DMS53 (cell line): Measurements from ENCODE around the gene MTG2.

Experiments used
- DNase-seq: peaks from one replicate; lab custom pipeline; 2025; lab: John Stamatoyannopoulos, UW

The MTG2 gene, protein sequence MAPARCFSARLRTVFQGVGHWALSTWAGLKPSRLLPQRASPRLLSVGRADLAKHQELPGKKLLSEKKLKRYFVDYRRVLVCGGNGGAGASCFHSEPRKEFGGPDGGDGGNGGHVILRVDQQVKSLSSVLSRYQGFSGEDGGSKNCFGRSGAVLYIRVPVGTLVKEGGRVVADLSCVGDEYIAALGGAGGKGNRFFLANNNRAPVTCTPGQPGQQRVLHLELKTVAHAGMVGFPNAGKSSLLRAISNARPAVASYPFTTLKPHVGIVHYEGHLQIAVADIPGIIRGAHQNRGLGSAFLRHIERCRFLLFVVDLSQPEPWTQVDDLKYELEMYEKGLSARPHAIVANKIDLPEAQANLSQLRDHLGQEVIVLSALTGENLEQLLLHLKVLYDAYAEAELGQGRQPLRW

DNA sequence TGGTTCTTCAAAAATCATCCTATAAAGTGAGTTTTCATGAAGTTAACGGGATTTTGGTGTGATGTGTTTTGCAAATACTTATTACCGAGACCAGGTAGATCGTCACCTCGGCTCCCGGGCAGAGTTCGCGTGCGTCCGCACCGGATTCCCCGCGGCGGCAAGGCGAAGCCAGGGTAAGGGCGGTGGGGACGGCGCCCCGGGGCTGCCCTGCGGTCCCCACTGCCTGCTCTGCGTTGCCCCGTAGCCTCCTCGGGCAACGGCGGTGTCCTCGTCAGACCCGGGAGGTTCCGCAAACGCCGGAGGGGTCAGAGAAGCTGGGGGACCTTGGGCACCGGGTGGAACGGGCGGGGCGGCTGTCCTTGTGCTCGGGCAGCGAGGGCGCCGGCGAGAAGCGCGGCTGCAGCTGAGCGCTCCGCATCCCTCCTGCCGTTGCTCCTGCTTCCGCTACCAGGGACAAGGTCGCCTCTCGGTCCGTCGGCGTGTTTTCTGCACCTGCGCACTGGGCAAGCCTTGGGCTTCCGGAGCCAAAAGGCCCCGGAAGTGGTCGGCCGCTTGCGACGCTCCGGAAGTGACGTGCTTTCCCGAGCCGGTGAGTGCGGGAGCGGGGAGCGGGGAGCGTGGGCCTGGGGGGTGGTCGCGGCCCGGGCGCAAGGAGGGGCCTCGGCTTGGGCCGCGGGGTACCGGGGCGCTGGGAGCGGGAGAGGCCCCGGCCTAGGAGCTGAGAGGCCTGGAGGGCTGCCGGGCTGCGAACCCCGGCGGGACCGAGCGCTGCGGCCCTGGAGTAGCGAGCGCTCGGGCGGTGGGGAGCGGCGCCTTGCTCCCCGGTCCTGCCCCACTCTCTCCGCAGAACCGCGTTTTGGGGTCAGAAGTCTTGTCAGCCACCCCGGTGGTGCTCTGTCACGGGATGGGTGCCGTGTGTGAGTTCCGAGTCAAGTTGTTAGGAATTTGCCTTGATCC, at the start of gene MTG2:
TSS of gene MTG2 (plus strand) at position 560 of the 957 bp plus-strand sequence. CDS start 10,393 bp downstream, outside the sequence.
- peak; percentile 99 for DNase-seq

GRCh38 chr20:62133051-62133845, 49.6 kb upstream of the MTG2 start:
- DNase-seq, result no peak

DNA sequence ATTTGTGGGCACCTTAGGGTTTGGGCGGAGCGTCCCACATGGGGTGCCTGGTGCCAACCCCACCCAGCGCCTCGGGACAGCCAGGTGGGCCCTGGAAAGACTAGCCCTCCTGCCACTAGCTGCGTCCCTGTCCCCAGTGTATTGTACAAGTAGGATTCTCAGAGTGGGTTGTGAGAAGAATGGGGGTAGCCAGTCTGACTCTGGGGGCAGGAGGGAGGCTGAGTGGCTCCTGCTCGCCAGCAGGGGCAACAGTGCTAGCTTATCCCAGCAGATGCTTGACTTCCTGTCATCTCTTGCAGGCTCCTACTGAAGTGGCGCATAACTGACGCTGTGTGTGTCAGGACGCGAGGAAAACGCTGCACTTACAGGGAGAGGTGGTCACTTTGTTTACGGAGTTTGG, 49.0 kb upstream of the MTG2 start:
- no peak for DNase-seq

DNA sequence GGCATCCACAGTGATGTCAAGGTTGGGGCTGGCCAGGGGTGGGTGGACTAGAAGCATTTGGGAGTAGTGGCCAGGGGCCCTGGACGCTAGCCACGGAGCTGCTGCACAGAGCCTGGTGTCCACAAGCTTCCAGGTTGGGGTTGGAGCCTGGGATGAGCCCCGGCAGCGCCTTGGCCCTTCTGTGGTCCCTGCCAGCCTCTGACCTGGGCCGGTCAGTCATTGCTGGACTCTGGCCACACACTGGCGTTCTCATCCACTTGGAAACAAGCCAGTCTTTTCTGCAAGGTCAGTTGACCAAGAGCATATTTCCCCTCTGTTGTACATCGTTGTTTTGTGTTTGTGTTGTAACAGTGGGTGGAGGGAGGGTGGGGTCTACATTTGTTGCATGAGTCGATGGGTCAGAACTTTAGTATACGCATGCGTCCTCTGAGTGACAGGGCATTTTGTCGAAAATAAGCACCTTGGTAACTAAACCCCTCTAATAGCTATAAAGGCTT, 48.0 kb upstream of the MTG2 start:
- no peak for DNase-seq

GRCh38 chr20:62135573-62136266, 47.1 kb upstream of the MTG2 start:
- DNase-seq, result no peak

GRCh38 chr20:62136283-62137091, 46.3 kb upstream of the MTG2 start:
- peak; percentile 88 for DNase-seq

GRCh38 chr20:62137092-62137384, 45.8 kb upstream of the MTG2 start:
- DNase-seq, result no peak

GRCh38 chr20:62137478-62138203, 45.2 kb upstream of the MTG2 start:
- no peak for DNase-seq

DNA sequence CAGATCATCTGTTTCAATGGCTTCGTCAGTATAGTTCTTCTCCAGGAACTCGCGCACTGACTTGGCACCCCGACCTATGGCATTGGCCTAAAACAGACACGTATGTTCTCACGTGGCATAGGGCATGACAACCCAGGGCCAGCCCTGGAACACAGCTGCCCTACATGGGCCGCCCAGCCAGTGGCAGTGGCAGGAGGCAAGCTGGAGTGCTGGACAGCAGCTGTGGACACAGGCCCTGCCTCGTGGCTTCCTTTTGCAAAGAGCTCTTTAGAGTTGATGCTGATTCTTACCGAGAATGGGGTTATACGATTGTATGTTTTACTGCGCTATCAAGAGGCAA, 44.7 kb upstream of the MTG2 start:
- DNase-seq, result no peak

DNA sequence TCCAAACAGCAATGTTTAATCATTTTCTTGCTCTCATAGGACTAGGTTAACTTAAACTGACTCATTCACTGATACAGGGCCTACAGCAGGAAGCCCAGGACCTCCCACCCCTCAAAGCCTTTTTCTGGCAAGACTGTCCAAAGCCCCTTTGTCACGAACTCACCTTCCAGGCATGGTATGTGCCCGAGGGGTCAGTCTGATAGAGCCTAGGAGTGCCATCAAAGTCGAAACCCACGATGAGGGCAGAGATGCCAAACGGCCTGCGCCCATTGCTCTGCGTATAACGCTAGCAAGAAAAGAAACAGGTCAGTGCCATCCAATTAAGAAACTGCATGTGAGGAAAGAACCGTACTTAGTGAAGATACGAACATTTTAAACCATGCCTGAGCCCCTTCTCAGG, 43.9 kb upstream of the MTG2 start:
- DNase-seq, result no peak

DNA sequence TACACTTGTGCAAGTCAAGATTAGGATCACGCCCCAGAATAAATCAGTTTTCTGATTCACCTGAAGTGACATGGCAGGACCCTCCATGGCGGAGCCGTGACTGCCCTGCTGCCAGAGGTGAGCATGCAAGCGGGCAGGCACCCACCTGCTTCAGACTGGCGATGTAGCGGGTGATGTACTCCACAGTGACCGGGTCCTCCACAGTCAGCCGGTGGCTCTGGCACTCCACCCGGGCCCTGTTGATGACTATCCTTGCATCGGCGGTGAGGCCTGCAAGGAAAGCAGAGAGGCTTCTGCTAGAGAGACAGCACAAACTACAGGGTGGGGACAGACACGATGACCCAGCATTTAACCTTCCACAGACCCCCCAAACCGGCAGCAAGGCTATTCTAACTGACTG, 43.2 kb upstream of the MTG2 start:
- DNase-seq, result no peak

GRCh38 chr20:62141043-62141396, 41.8 kb upstream of the MTG2 start:
- DNase-seq, result no peak

- peak; percentile 50 for DNase-seq
Observed at GRCh38 chr20:62141397-62142251, 41.2 kb upstream of the MTG2 start.

- peak; percentile 55 for DNase-seq
Observed at GRCh38 chr20:62142252-62143080, 40.4 kb upstream of the MTG2 start.

DNA sequence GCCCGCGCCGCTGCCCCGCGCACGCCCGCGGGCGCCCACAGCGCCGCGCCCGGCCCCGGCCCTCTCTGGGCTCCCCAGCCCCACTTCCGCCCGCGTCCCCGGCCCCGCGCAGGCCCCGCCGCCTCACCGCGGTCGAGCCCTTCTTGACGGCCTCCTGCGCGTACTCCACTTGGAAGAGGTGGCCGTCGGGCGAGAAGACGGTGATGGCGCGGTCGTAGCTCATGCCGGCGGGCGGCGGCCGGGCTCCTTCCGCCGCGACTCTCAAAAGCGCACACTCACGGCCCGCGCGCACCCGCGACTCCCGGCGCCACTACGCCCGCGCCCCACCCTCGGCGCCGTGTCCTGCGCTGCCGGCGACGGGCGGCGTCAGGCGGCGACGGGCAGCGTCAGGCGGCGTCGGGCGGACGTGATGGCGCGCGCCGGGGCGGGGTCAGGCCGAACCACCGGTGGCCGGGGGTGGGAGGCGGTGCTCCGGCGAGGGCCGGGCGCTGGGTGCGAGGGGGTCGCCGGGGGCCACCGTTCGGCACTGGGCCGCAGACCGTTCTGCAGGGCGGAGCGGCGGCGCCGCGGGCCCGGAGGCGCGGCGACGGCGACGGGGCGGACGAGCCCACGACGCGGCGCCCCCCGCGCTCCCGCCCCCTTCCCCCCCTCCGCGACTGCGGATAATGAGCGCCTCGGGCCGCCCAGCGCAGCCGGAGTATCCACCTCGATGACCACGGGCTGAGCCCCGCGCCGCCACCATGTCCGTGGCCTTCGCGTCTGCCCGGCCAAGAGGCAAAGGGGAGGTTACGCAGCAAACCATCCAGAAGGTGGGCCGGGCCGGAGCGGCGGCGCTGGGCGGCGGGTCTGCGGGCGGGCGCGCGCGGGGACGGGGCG, 39.5 kb upstream of the MTG2 start, which contains the start of the genes PSMA7 and SS18L1:
TSS of gene PSMA7 (minus strand) at position 314 of the 876 bp plus-strand sequence. CDS start at position 223, 91 bp downstream.
TSS of gene SS18L1 (plus strand) at position 689 of the 876 bp plus-strand sequence. CDS start at position 741, 52 bp downstream.
- DNase-seq, result peak; percentile 97

DNA sequence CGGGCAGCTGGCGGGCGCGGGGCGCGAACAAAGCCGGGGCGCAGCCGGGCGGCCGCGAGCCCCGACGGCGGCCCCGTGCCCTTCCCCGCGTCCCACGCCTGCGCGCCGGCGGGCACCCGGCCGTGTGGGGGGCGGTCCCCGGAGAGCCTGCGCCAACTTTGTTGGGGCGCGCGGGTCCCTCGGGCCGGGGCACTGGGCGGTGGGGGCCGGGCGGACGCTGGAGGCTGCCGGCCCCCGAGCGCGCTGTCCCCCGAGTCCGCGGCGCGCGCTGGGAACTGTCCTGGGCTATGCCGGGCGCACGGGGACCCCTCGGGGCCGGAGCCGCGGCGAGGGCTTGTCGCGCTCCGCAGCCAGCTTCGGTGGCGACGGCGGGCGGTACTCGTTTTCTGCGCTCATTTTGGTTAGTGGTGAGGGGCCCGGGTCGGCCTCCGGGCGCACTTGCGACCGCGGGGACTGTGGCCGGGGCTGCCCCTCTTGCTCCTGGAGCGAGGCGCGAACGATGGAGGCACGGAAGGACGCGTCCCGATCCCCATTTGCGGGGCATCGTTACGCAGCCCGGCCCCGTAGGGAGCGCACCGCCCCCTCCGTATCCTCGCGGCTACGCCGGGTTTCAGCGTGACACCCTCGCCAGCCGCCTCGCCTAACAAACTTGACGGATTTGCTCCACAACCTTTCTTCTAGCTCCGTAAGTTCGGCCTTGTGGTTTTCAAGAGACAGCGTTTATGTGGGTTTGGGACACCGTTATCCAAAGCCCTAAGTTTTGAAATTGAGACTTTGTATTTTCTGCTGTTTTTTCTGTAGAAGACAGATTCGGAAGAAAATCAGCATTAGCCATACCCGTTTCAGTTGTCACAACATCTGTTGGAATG, 38.6 kb upstream of the MTG2 start:
- peak; percentile 79 for DNase-seq
